ENCODE data around the gene NSFL1C.
"Not testable (repeated sequence)": the region's sequence is repeated elsewhere in the genome, so short reads cannot be mapped to it uniquely, and the experiment has no call there.

Gene NSFL1C

GRCh38 chr20:1466211-1467081, at the start of gene NSFL1C:
NSFL1C (minus strand) TSS chr20:1466849; CDS start chr20:1466824, 25 bp downstream.
- peak; percentile 96 for DNase-seq
- in situ Hi-C loops (cut with MboI; ENCODE audit: low pct_unique_long_range_greater_than_20kb, low sequenced_read_pairs) = no loop called here

- in situ Hi-C loops (cut with MboI; ENCODE audit: low pct_unique_long_range_greater_than_20kb, low sequenced_read_pairs) = no loop called here
- no peak for DNase-seq
Measured at GRCh38 chr20:1513801-1514200, 47.2 kb upstream of the NSFL1C start.

- DNase-seq = peak; percentile 55
- in situ Hi-C loops (cut with MboI; ENCODE audit: low pct_unique_long_range_greater_than_20kb, low sequenced_read_pairs) = no loop called here
Measured at GRCh38 chr20:1509237-1509636, 42.6 kb upstream of the NSFL1C start.

- no peak for DNase-seq
- in situ Hi-C loops (cut with MboI; ENCODE audit: low pct_unique_long_range_greater_than_20kb, low sequenced_read_pairs) = no loop called here
Measured at GRCh38 chr20:1508574-1508973, 41.9 kb upstream of the NSFL1C start.

- in situ Hi-C loops (cut with MboI; ENCODE audit: low pct_unique_long_range_greater_than_20kb, low sequenced_read_pairs) = no loop called here
- DNase-seq = no peak
Measured at GRCh38 chr20:1507276-1507675, 40.6 kb upstream of the NSFL1C start.

GRCh38 chr20:1505871-1506270, 39.2 kb upstream of the NSFL1C start:
- in situ Hi-C loops (cut with MboI; ENCODE audit: low pct_unique_long_range_greater_than_20kb, low sequenced_read_pairs) = no loop called here
- no peak for DNase-seq

GRCh38 chr20:1505361-1505760, 38.7 kb upstream of the NSFL1C start:
- no peak for DNase-seq
- in situ Hi-C loops (cut with MboI; ENCODE audit: low pct_unique_long_range_greater_than_20kb, low sequenced_read_pairs) = no loop called here

- in situ Hi-C loops (cut with MboI; ENCODE audit: low pct_unique_long_range_greater_than_20kb, low sequenced_read_pairs) = no loop called here
- DNase-seq = peak; percentile 91
Measured at GRCh38 chr20:1503564-1504227, 37.0 kb upstream of the NSFL1C start.

GRCh38 chr20:1500496-1500895, 33.8 kb upstream of the NSFL1C start:
- DNase-seq = no peak
- in situ Hi-C loops (cut with MboI; ENCODE audit: low pct_unique_long_range_greater_than_20kb, low sequenced_read_pairs) = no loop called here

GRCh38 chr20:1499528-1500420, 33.1 kb upstream of the NSFL1C start:
- no peak for DNase-seq
- in situ Hi-C loops (cut with MboI; ENCODE audit: low pct_unique_long_range_greater_than_20kb, low sequenced_read_pairs) = no loop called here

GRCh38 chr20:1497371-1497770, 30.7 kb upstream of the NSFL1C start:
- DNase-seq = not testable (repeated sequence)

GRCh38 chr20:1496930-1497329, 30.3 kb upstream of the NSFL1C start:
- no peak for DNase-seq
- in situ Hi-C loops (cut with MboI; ENCODE audit: low pct_unique_long_range_greater_than_20kb, low sequenced_read_pairs) = no loop called here

More at GRCh38 chr20:1497371-1497770, 30.7 kb upstream of the NSFL1C start:
- in situ Hi-C loops (cut with MboI; ENCODE audit: low pct_unique_long_range_greater_than_20kb, low sequenced_read_pairs) = not testable (repeated sequence)

- DNase-seq = peak; percentile 35
- in situ Hi-C loops (cut with MboI; ENCODE audit: low pct_unique_long_range_greater_than_20kb, low sequenced_read_pairs) = no loop called here
Measured at GRCh38 chr20:1494436-1494835, 27.8 kb upstream of the NSFL1C start.

- DNase-seq = no peak
- in situ Hi-C loops (cut with MboI; ENCODE audit: low pct_unique_long_range_greater_than_20kb, low sequenced_read_pairs) = no loop called here
Measured at GRCh38 chr20:1493536-1493935, 26.9 kb upstream of the NSFL1C start.

- DNase-seq = peak; percentile 12
- in situ Hi-C loops (cut with MboI; ENCODE audit: low pct_unique_long_range_greater_than_20kb, low sequenced_read_pairs) = no loop called here
Measured at GRCh38 chr20:1491860-1492642, 25.4 kb upstream of the NSFL1C start.

- DNase-seq = peak; percentile 50
- in situ Hi-C loops (cut with MboI; ENCODE audit: low pct_unique_long_range_greater_than_20kb, low sequenced_read_pairs) = no loop called here
Measured at GRCh38 chr20:1491281-1491840, 24.7 kb upstream of the NSFL1C start, which contains the start of gene SIRPB2. SIRPB2 (minus strand) TSS chr20:1491420; CDS start chr20:1491359, 61 bp downstream.

- DNase-seq = no peak
- in situ Hi-C loops (cut with MboI; ENCODE audit: low pct_unique_long_range_greater_than_20kb, low sequenced_read_pairs) = no loop called here
Measured at GRCh38 chr20:1490643-1491195, 24.1 kb upstream of the NSFL1C start.

Measured in KBM-7 (cell line).